Thoracic aorta endothelial cell (primary cell): ENCODE measurements around the gene SGF29. TPM values are rescaled to one million over a fixed set of nuclear protein-coding genes. Genes with fewer than 3 reads are reported as not detected.

Experiments
- total RNA-seq: library from RNA; depleted of rRNA; stranded (reverse); fragments of >200 nt; gene quantifications from 2 replicates; pipeline ENCODE4 v1.2.3, GENCODE V29; 2012

Gene SGF29
- 8.9 and 10.1 TPM in 2 replicates for total RNA-seq

GRCh38 chr16:28553776-28554633 lies at the start of gene SGF29:
Gene SGF29 (plus strand): TSS chr16:28553920. CDS start chr16:28581070, 27,150 bp downstream.

GRCh38 chr16:28538733-28539596 lies 14.8 kb upstream of the SGF29 start, which contains the start of gene NUPR1:
Gene NUPR1 (minus strand): TSS chr16:28538974. CDS start chr16:28538907, 67 bp downstream.

GRCh38 chr16:28596840-28597691 lies 43.3 kb downstream of the SGF29 start, which contains the start of gene SULT1A2:
Gene SULT1A2 (minus strand): TSS chr16:28597050. CDS start chr16:28595930, 1,120 bp downstream.

GRCh38 chr16:28609631-28610594 lies 56.2 kb downstream of the SGF29 start, which contains the start of gene SULT1A1:
Gene SULT1A1 (minus strand): TSS chr16:28610044. CDS start chr16:28608855, 1,189 bp downstream.

GRCh38 chr16:28637765-28638164 lies 84.0 kb downstream of the SGF29 start, which contains the start of gene NPIPB8:
Gene NPIPB8 (plus strand): TSS chr16:28638065. CDS start chr16:28638361, 296 bp downstream.

Other genes with a start within 250 kb of the SGF29 start
- 3.3 TPM in 1 of 2 replicates, not detected in the other for gene NPIPB6, start 190.4 kb upstream of the SGF29 start, total RNA-seq
- 131 and 132 TPM in 2 replicates for gene EIF3CL, start 150.1 kb upstream of the SGF29 start, total RNA-seq
- not detected in 2 replicates for gene NPIPB7, start 81.6 kb upstream of the SGF29 start, total RNA-seq
- gene CLN3, start 61.8 kb upstream of the SGF29 start, total RNA-seq = 15.2 and 16.9 TPM in 2 replicates
- not detected in 2 replicates for gene APOBR, start 59.3 kb upstream of the SGF29 start, total RNA-seq
- not detected in 2 replicates for gene IL27, start 47.1 kb upstream of the SGF29 start, total RNA-seq
- gene NUPR1, start 14.9 kb upstream of the SGF29 start, total RNA-seq = 0.65 and 1.3 TPM in 2 replicates
- 0.36 and 1.1 TPM in 2 replicates for gene SULT1A2, start 43.1 kb downstream of the SGF29 start, total RNA-seq
- 6.0 and 9.6 TPM in 2 replicates for gene SULT1A1, start 56.1 kb downstream of the SGF29 start, total RNA-seq
- 0.27 TPM in 1 of 2 replicates, not detected in the other for gene NPIPB8, start 84.1 kb downstream of the SGF29 start, total RNA-seq
- 150 and 167 TPM in 2 replicates for gene EIF3C, start 157.5 kb downstream of the SGF29 start, total RNA-seq
- gene NPIPB9, start 197.9 kb downstream of the SGF29 start, total RNA-seq = 6.7 and 15.3 TPM in 2 replicates